ENCODE measurements around the gene HGS. TPM values are rescaled to one million over a fixed set of nuclear protein-coding genes. Genes with fewer than 3 reads are reported as not detected.

The HGS gene
- total RNA-seq, 3 donors from 2014 or later = 91.4 to 126 (median 102) TPM

- Histone ChIP-seq H3K4me1 (ENCODE audit: low read depth) (peaks cover 18% of the 10 kb centered on the region), H3K4me3 (peak overlapping the region; percentile 99), H3K9me3 (no peaks in the 10 kb centered on the region), H3K36me3 (ENCODE audit: low read depth) (peaks cover 6% of the 10 kb centered on the region)
- DNase-seq = no peak
- TF ChIP-seq, protein P1, sequence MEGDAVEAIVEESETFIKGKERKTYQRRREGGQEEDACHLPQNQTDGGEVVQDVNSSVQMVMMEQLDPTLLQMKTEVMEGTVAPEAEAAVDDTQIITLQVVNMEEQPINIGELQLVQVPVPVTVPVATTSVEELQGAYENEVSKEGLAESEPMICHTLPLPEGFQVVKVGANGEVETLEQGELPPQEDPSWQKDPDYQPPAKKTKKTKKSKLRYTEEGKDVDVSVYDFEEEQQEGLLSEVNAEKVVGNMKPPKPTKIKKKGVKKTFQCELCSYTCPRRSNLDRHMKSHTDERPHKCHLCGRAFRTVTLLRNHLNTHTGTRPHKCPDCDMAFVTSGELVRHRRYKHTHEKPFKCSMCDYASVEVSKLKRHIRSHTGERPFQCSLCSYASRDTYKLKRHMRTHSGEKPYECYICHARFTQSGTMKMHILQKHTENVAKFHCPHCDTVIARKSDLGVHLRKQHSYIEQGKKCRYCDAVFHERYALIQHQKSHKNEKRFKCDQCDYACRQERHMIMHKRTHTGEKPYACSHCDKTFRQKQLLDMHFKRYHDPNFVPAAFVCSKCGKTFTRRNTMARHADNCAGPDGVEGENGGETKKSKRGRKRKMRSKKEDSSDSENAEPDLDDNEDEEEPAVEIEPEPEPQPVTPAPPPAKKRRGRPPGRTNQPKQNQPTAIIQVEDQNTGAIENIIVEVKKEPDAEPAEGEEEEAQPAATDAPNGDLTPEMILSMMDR (IDR thresholded peaks at IDR 0.05) = no peak
- intact Hi-C loops (cut with DNase I, micrococcal nuclease) = no loop called here
- peak; percentile 27 for ATAC-seq
These were observed 615 bp upstream of the HGS start for GRCh38 chr17:81683208-81683583.

- intact Hi-C loops (cut with DNase I, micrococcal nuclease) = no loop called here
- Histone ChIP-seq H3K4me3 (peak overlapping the region; percentile 99), H3K36me3 (ENCODE audit: low read depth) (peaks cover 13% of the 10 kb centered on the region), H3K9me3 (no peaks in the 10 kb centered on the region), H3K4me1 (ENCODE audit: low read depth) (peaks cover 18% of the 10 kb centered on the region)
- TF ChIP-seq, protein P1 (IDR thresholded peaks at IDR 0.05) = no peak
- ATAC-seq = no peak
- DNase-seq = no peak
These were observed 666 bp downstream of the HGS start for GRCh38 chr17:81684442-81684911.

DNA sequence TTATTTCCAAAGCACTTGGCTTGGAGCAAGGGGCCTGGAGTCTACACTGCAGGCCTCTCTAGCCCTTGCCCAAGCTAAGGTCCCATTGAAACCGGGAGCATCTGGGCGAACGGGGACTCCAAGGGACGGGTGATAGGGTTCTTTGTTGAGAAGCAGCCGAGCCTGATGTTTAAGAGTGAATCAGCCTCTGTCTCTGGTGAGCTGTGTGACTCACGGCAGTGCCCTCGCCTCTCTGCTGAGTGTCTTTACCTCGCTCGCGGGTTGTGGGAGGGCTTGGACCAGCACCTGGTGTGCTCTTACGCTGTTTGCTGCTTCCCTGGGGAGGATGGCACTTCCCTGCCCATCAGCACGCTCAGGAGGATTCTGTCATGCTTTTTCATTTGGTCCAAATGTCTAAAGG, 1.3 kb downstream of the HGS start:
- TF ChIP-seq, protein P1 (IDR thresholded peaks at IDR 0.05) = no peak
- ATAC-seq = no peak
- no peak overlapping the region for H3K4me3 ChIP-seq
- intact Hi-C loops (cut with DNase I, micrococcal nuclease) = no loop called here
- no peaks in the 10 kb centered on the region for H3K9me3 ChIP-seq
- H3K36me3 ChIP-seq (ENCODE audit: low read depth) = peaks cover 13% of the 10 kb centered on the region
- H3K4me1 ChIP-seq (ENCODE audit: low read depth) = peaks cover 18% of the 10 kb centered on the region
- DNase-seq = no peak

GRCh38 chr17:81686614-81687013, 2.8 kb downstream of the HGS start:
- DNase-seq = no peak
- no peaks in the 10 kb centered on the region for H3K9me3 ChIP-seq
- H3K36me3 ChIP-seq (ENCODE audit: low read depth) = peaks cover 19% of the 10 kb centered on the region
- TF ChIP-seq, protein P1 (IDR thresholded peaks at IDR 0.05) = no peak
- H3K4me3 ChIP-seq = no peak overlapping the region
- H3K4me1 ChIP-seq (ENCODE audit: low read depth) = peaks cover 18% of the 10 kb centered on the region
- intact Hi-C loops (cut with DNase I, micrococcal nuclease) = no loop called here
- ATAC-seq = no peak

GRCh38 chr17:81687770-81688541, 4.1 kb downstream of the HGS start:
- Histone ChIP-seq H3K4me1 (ENCODE audit: low read depth) (peaks cover 12% of the 10 kb centered on the region), H3K9me3 (no peaks in the 10 kb centered on the region), H3K4me3 (no peak overlapping the region), H3K36me3 (ENCODE audit: low read depth) (peaks cover 29% of the 10 kb centered on the region)
- intact Hi-C loops (cut with DNase I, micrococcal nuclease) = no loop called here
- TF ChIP-seq, protein P1 (IDR thresholded peaks at IDR 0.05) = no peak
- no peak for DNase-seq
- ATAC-seq = no peak
